HL-60 (cell line): ENCODE measurements around the gene IL1R1.

Experiments used
- DNase-seq, 2 experiments: peaks; one replicate each; pipeline ENCODE4 v3.0.0-alpha.2; 2010 to 2020; ENCODE audit warnings: low read depth in 1 of 2, low spot score in 1 of 2
- H3K27ac ChIP-seq: fragments of 250-450 bp; sonication (Bioruptor Pico); replicated peaks from 2 replicates; pipeline ENCODE4 v1.5.1; 2020; ENCODE audit warnings: mild to moderate bottlenecking, moderate library complexity
- H3K27me3 ChIP-seq: fragments of 250-450 bp; sonication (Bioruptor Pico); 2 replicates; pipeline ENCODE4 v1.5.1; 2021; ENCODE audit warnings: mild to moderate bottlenecking, moderate library complexity; ENCODE audit not compliant: insufficient read depth, poor library complexity, severe bottlenecking
- H3K4me3 ChIP-seq: replicated peaks from 2 replicates; pipeline ENCODE4 v1.5.1; 2011; ENCODE audit warnings: mild to moderate bottlenecking, control low read depth, low read length; ENCODE audit not compliant: insufficient read depth
- CTCF ChIP-seq: IDR thresholded peaks from one replicate; pipeline ENCODE4 v1.5.1; 2011; ENCODE audit warnings: low read length, control low read depth, inconsistent platforms; ENCODE audit not compliant: insufficient read depth
- GABPA ChIP-seq: IDR thresholded peaks from 2 replicates; pipeline ENCODE4 v1.6.1; 2012; ENCODE audit warnings: low read depth
- POLR2AphosphoS5 ChIP-seq: IDR thresholded peaks from 2 replicates; pipeline ENCODE4 v1.6.1; 2012; ENCODE audit warnings: low read depth
- SPI1 ChIP-seq: IDR thresholded peaks from 2 replicates; pipeline ENCODE4 v1.6.1; 2012; ENCODE audit warnings: low read depth, mild to moderate bottlenecking, borderline replicate concordance
- TF ChIP-seq, protein P1 (sequence below): IDR thresholded peaks from 2 replicates; pipeline ENCODE4 v1.6.1; 2012; ENCODE audit warnings: low read depth; ENCODE audit not compliant: insufficient replicate concordance

Gene IL1R1

DNA sequence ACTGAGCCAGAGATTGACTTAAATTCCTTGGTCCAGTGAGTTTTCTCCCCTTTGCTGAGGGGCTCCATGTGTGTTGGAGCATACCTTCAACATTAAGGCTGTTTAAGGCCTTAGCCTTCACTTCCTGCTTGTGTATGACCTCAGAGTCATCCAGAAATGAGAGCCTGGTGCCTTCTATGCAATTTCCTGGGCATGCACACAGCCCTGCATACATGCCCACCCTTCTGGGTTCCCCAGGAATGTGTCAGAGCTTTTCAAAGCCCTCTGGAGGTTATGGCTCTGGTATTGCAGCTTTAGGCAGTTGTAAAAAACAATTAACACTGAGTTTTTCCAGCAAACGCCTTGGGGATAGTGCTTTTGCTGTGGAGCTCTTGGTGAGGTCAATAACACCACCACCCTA, 16.7 kb downstream of the IL1R1 start:
- no peak overlapping the region for H3K27ac ChIP-seq
- no peak for TF ChIP-seq GABPA
- TF ChIP-seq, protein P1, sequence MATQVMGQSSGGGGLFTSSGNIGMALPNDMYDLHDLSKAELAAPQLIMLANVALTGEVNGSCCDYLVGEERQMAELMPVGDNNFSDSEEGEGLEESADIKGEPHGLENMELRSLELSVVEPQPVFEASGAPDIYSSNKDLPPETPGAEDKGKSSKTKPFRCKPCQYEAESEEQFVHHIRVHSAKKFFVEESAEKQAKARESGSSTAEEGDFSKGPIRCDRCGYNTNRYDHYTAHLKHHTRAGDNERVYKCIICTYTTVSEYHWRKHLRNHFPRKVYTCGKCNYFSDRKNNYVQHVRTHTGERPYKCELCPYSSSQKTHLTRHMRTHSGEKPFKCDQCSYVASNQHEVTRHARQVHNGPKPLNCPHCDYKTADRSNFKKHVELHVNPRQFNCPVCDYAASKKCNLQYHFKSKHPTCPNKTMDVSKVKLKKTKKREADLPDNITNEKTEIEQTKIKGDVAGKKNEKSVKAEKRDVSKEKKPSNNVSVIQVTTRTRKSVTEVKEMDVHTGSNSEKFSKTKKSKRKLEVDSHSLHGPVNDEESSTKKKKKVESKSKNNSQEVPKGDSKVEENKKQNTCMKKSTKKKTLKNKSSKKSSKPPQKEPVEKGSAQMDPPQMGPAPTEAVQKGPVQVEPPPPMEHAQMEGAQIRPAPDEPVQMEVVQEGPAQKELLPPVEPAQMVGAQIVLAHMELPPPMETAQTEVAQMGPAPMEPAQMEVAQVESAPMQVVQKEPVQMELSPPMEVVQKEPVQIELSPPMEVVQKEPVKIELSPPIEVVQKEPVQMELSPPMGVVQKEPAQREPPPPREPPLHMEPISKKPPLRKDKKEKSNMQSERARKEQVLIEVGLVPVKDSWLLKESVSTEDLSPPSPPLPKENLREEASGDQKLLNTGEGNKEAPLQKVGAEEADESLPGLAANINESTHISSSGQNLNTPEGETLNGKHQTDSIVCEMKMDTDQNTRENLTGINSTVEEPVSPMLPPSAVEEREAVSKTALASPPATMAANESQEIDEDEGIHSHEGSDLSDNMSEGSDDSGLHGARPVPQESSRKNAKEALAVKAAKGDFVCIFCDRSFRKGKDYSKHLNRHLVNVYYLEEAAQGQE = no peak
- TF ChIP-seq POLR2AphosphoS5 = no peak
- no peak for TF ChIP-seq CTCF
- no peak for TF ChIP-seq SPI1
- H3K27me3 ChIP-seq = no peaks in the 10 kb centered on the region
- DNase-seq = no peak
- H3K4me3 ChIP-seq = no peak overlapping the region

- TF ChIP-seq, protein P1 = no peak
- TF ChIP-seq GABPA (no peak), SPI1 (no peak)
- Histone ChIP-seq H3K27me3 (no peaks in the 10 kb centered on the region), H3K27ac (no peak overlapping the region), H3K4me3 (no peak overlapping the region)
- DNase-seq = no peak
Observed at GRCh38 chr2:102166189-102166845, 23.8 kb downstream of the IL1R1 start.

- no peak for DNase-seq
- no peak overlapping the region for H3K4me3 ChIP-seq
- no peak overlapping the region for H3K27ac ChIP-seq
- TF ChIP-seq POLR2AphosphoS5 = no peak
- no peak for TF ChIP-seq GABPA
- TF ChIP-seq, protein P1 = no peak
- no peak for TF ChIP-seq CTCF
- no peak for TF ChIP-seq SPI1
- no peaks in the 10 kb centered on the region for H3K27me3 ChIP-seq
Observed at GRCh38 chr2:102168026-102168771, 25.7 kb downstream of the IL1R1 start.
